ENCODE results near the gene SPOUT1.

DNA sequence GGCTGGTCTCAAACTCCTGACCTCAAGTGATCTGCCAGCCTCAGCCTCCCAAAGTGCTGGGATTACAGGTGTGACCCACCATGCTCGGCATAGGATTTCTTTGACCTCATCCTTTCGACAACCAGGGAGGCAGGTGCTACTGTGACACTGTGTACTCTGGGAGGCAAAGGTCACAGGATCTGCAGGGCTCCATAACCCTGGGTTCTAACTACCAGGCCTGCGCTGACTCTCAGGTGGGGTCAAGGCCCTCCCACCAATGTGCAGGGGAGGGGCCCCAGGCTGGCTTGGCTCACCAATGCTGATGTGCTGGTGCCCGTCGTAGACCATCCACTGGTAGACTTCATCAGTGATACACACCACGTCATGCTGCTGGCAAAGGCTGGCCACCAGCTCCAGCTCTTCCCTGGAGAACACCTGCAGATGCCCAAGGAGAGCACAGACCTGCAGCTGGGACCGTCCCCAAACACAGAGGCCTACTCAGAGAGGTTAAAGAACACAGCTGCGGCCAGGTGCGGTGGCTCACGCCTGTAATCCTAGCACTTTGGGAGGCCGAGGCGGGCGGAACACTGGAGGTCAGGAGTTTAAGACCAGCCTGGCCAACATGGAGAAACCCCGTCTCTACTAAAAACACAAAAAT, 7.0 kb upstream of the SPOUT1 start:
- TF ChIP-seq, protein P1, sequence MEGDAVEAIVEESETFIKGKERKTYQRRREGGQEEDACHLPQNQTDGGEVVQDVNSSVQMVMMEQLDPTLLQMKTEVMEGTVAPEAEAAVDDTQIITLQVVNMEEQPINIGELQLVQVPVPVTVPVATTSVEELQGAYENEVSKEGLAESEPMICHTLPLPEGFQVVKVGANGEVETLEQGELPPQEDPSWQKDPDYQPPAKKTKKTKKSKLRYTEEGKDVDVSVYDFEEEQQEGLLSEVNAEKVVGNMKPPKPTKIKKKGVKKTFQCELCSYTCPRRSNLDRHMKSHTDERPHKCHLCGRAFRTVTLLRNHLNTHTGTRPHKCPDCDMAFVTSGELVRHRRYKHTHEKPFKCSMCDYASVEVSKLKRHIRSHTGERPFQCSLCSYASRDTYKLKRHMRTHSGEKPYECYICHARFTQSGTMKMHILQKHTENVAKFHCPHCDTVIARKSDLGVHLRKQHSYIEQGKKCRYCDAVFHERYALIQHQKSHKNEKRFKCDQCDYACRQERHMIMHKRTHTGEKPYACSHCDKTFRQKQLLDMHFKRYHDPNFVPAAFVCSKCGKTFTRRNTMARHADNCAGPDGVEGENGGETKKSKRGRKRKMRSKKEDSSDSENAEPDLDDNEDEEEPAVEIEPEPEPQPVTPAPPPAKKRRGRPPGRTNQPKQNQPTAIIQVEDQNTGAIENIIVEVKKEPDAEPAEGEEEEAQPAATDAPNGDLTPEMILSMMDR (IDR thresholded peaks at IDR 0.05) = no peak
- TF ChIP-seq POLR2AphosphoS5 (IDR thresholded peaks at IDR 0.05; ENCODE audit: insufficient read depth in 1 of 2, low read depth in 1 of 2) = no peak
